Smooth muscle cell (in vitro differentiated cells): ENCODE data around the gene HSPG2. TPM values are rescaled to one million over a fixed set of nuclear protein-coding genes. Genes with fewer than 3 reads are reported as not detected.

Experiments
- DNase-seq: peaks from one replicate; lab custom pipeline; 2025; ENCODE audit not compliant: unreplicated experiment; lab: John Stamatoyannopoulos, UW
- H2AFZ ChIP-seq: fragments of 200-600 bp; sonication (generic); 2 replicates; pipeline ENCODE4 v1.6.0; 2016; ENCODE audit warnings: antibody characterized with exemption, low read depth, mild to moderate bottlenecking
- H3F3A ChIP-seq: fragments of 200-600 bp; sonication (generic); 2 replicates; pipeline ENCODE4 v1.6.0; 2017; ENCODE audit warnings: antibody characterized with exemption, low read depth
- H3K27ac ChIP-seq: fragments of 200-600 bp; sonication (generic); 2 replicates; pipeline ENCODE4 v1.5.1; 2016; ENCODE audit warnings: low read depth, mild to moderate bottlenecking
- H3K27me3 ChIP-seq: fragments of 200-600 bp; sonication (generic); 2 replicates; pipeline ENCODE4 v1.6.1; 2016; ENCODE audit warnings: low read depth, mild to moderate bottlenecking
- H3K36me3 ChIP-seq: fragments of 200-600 bp; sonication (generic); 2 replicates; pipeline ENCODE4 v1.5.1; 2016; ENCODE audit warnings: low read depth
- H3K4me1 ChIP-seq: fragments of 200-600 bp; sonication (generic); 2 replicates; pipeline ENCODE4 v1.5.1; 2016; ENCODE audit warnings: low read depth
- H3K4me2 ChIP-seq: fragments of 200-600 bp; sonication (generic); 2 replicates; pipeline ENCODE4 v1.6.0; 2016; ENCODE audit warnings: mild to moderate bottlenecking
- H3K4me3 ChIP-seq: fragments of 200-600 bp; sonication (generic); 2 replicates; pipeline ENCODE4 v1.5.1; 2016; ENCODE audit warnings: mild to moderate bottlenecking
- H3K79me2 ChIP-seq: fragments of 200-600 bp; sonication (generic); 2 replicates; pipeline ENCODE4 v1.6.0; 2016; ENCODE audit warnings: low read depth, mild to moderate bottlenecking
- H3K9ac ChIP-seq: fragments of 200-600 bp; sonication (generic); 2 replicates; pipeline ENCODE4 v1.6.0; 2016; ENCODE audit warnings: low read depth
- H3K9me3 ChIP-seq: fragments of 200-600 bp; sonication (generic); replicated peaks from 2 replicates; pipeline ENCODE4 v1.5.1; 2016; ENCODE audit warnings: low read depth
- H4K20me1 ChIP-seq: fragments of 200-600 bp; sonication (generic); 2 replicates; pipeline ENCODE4 v1.6.0; 2016; ENCODE audit warnings: low read depth
- CTCF ChIP-seq: fragments of 200-600 bp; sonication (generic); IDR thresholded peaks from 2 replicates; pipeline ENCODE4 v1.5.1; 2017; ENCODE audit warnings: borderline replicate concordance, mild to moderate bottlenecking, antibody characterized with exemption; ENCODE audit not compliant: insufficient read depth, poor library complexity, severe bottlenecking
- WGBS: methylation state at CpG from one replicate; pipeline ENCODE4 v1.1.7; 2016; ENCODE audit warnings: low lambda C conversion rate; 5-methylcytosine and 5-hydroxymethylcytosine counted together
- polyA plus RNA-seq: library from polyadenylated mRNA; unstranded; fragments of >200 nt; fragmentation: Nextera tagmentation; extraction: Ambion mirVana; gene quantifications from 2 replicates; pipeline ENCODE4 v1.2.1, GENCODE V29; 2016
- total RNA-seq: library from RNA; depleted of rRNA; stranded (reverse); fragments of >200 nt; gene quantifications from 2 replicates; pipeline ENCODE4 v1.2.3, GENCODE V29; 2014

Gene HSPG2
- total and polyA plus RNA-seq, 2 experiments from 2014 or later: 40.7 to 46.7 TPM

- TF ChIP-seq CTCF: no peak
- no peak for DNase-seq
- Histone ChIP-seq H3K27me3 (no peaks in the 10 kb centered on the region), H3K36me3 (no peaks in the 10 kb centered on the region), H2AFZ (no peak overlapping the region), H4K20me1 (no peaks in the 10 kb centered on the region), H3K9ac (no peak overlapping the region), H3K4me3 (no peak overlapping the region), H3K9me3 (no peaks in the 10 kb centered on the region), H3F3A (no peaks in the 10 kb centered on the region), H3K79me2 (no peaks in the 10 kb centered on the region), H3K27ac (no peak overlapping the region), H3K4me2 (no peak overlapping the region), H3K4me1 (no peaks in the 10 kb centered on the region)
- WGBS: 91% methylated on average over 11 of the region's 12 CpGs
These were observed 68.1 kb downstream of the HSPG2 start for GRCh38 chr1:21868941-21869454.

GRCh38 chr1:21868482-21868881 lies 68.6 kb downstream of the HSPG2 start:
- no peak overlapping the region for H3K4me2 ChIP-seq
- H2AFZ ChIP-seq: no peak overlapping the region
- H3F3A ChIP-seq: no peaks in the 10 kb centered on the region
- no peak for TF ChIP-seq CTCF
- H3K9ac ChIP-seq: no peak overlapping the region
- H3K27ac ChIP-seq: no peak overlapping the region
- H4K20me1 ChIP-seq: no peaks in the 10 kb centered on the region
- no peaks in the 10 kb centered on the region for H3K79me2 ChIP-seq
- H3K36me3 ChIP-seq: no peaks in the 10 kb centered on the region
- no peaks in the 10 kb centered on the region for H3K9me3 ChIP-seq
- no peaks in the 10 kb centered on the region for H3K4me1 ChIP-seq
- H3K4me3 ChIP-seq: no peak overlapping the region
- 98% methylated on average over 7 of the region's 7 CpGs for WGBS
- DNase-seq: no peak
- H3K27me3 ChIP-seq: no peaks in the 10 kb centered on the region

GRCh38 chr1:21867451-21867996 lies 69.6 kb downstream of the HSPG2 start:
- no peak overlapping the region for H3K27ac ChIP-seq
- no peaks in the 10 kb centered on the region for H3K4me1 ChIP-seq
- WGBS: 95% methylated on average over 5 of the region's 5 CpGs
- H2AFZ ChIP-seq: no peak overlapping the region
- no peaks in the 10 kb centered on the region for H3F3A ChIP-seq
- H3K27me3 ChIP-seq: no peaks in the 10 kb centered on the region
- no peaks in the 10 kb centered on the region for H3K36me3 ChIP-seq
- DNase-seq: no peak
- no peak overlapping the region for H3K4me3 ChIP-seq
- TF ChIP-seq CTCF: no peak
- H4K20me1 ChIP-seq: no peaks in the 10 kb centered on the region
- no peak overlapping the region for H3K4me2 ChIP-seq
- H3K9me3 ChIP-seq: no peaks in the 10 kb centered on the region
- no peaks in the 10 kb centered on the region for H3K79me2 ChIP-seq
- no peak overlapping the region for H3K9ac ChIP-seq

GRCh38 chr1:21866707-21867043 lies 70.4 kb downstream of the HSPG2 start:
- H3K36me3 ChIP-seq: no peaks in the 10 kb centered on the region
- DNase-seq: no peak
- H2AFZ ChIP-seq: no peak overlapping the region
- no peak for TF ChIP-seq CTCF
- no peaks in the 10 kb centered on the region for H3F3A ChIP-seq
- no peaks in the 10 kb centered on the region for H4K20me1 ChIP-seq
- no peak overlapping the region for H3K9ac ChIP-seq
- no peaks in the 10 kb centered on the region for H3K4me1 ChIP-seq
- H3K27me3 ChIP-seq: no peaks in the 10 kb centered on the region
- no peak overlapping the region for H3K4me2 ChIP-seq
- H3K79me2 ChIP-seq: no peaks in the 10 kb centered on the region
- WGBS: 100% methylated on average over 1 of the region's 1 CpG
- H3K9me3 ChIP-seq: no peaks in the 10 kb centered on the region
- H3K27ac ChIP-seq: no peak overlapping the region
- H3K4me3 ChIP-seq: no peak overlapping the region
